ENCODE results near the gene DNMBP. TPM values are rescaled to one million over a fixed set of nuclear protein-coding genes. Genes with fewer than 3 reads are reported as not detected.

DNMBP gene
- total RNA-seq, 1 experiment from 2014 or later = 19.7 TPM

DNA sequence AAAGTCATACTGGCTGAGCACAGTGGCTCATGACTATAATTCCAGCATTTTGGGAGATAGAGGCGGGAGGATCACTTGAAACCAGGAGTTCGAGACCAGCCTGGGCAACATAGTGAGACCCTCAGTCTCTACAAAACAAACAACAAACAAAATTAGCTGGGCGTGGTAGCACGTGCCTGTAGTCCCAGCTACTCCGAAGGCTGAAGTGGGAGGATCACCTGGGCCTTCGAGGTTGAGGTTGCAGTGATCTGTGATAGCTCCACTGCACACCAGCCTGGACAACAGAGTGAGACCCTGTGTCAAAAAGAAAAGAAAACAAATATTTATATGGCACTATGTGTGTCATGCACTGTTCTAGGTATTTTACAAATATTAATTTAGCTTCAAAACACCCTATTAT is 94.3 kb downstream of the DNMBP start:
- Mint-ChIP-seq H3K27me3 (ENCODE audit: low read depth) (no peaks in the 10 kb centered on the region), H3K4me1 (peaks cover 69% of the 10 kb centered on the region), H3K4me3 (no peak overlapping the region), H3K9me3 (no peaks in the 10 kb centered on the region), H3K36me3 (peaks cover 4% of the 10 kb centered on the region; the same call in 1 of the 2 replicates), H3K27ac (peak overlapping the region; percentile 79; the same call in 1 of the 2 replicates)
- CTCF ChIA-PET = interaction anchor here (0.7 to 1.0 kb wide), 2 partner anchors 53 to 94 kb away, joined by 3 read pairs; partner anchors contain the start of gene DNMBP
- TF ChIP-seq USF1 (CRISPR knock-in tag; IDR thresholded peaks at IDR 0.05) (no peak), ZNF121 (CRISPR knock-in tag; IDR thresholded peaks at IDR 0.05) (peak; percentile 97)
- no peak for DNase-seq (ENCODE audit: low spot score)
- no peak for ATAC-seq
- POLR2A ChIA-PET = no interaction called here

DNA sequence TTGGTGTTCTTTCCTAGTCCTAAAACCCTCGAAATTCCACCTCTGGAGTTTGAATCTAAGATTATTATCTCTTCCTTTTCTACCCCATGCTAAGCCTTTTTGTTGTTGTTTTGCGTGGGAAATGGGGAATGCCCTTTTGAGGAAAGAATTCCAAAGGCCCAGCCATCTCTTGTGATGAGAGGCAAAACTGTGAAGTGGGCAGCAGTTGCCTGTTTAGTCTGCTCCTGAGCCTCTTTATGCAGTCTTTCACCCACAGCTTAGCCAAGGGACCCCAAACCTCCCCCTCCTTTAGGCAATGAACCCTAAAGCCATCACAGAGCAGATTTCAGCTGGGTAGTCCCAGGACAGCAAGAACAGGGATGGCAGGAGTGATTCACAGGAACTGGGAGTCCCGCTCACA is 95.5 kb downstream of the DNMBP start:
- POLR2A ChIA-PET = interaction anchor here (0.9 to 1.8 kb wide), 11 partner anchors 14 to 200 kb away, joined by 3 to 9 read pairs (median 5); partner anchors contain the start of gene DNMBP

DNA sequence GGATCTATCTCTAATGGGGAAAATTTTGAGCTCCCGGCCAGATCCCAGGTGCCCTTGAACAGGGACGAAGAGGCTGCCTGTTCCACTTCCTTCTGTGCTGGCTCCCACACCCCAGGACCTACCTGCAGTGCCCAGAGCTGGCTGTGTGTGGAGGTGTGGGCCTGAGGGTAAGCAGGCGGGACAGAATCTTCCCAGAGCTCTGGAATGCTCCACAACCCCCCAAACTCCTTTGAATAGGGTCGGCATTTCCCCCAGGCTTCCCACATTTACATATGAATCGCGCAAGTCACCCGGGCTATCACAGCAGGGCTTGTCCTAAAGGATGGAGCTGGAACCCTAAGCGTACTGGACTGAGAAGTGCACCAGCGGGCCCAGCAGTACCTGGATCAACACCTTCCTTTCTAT is 95.9 kb downstream of the DNMBP start:
- no peaks in the 10 kb centered on the region for H3K9me3 Mint-ChIP-seq
- peak overlapping the region; percentile 99 for H3K4me3 Mint-ChIP-seq
- ATAC-seq (peak; percentile 96), DNase-seq (ENCODE audit: low spot score) (peak; percentile 88)
- H3K27me3 Mint-ChIP-seq (ENCODE audit: low read depth) = no peaks in the 10 kb centered on the region
- CTCF ChIA-PET = interaction anchor here (0.6 to 4.7 kb wide), 18 partner anchors 10 to 1034 kb away, joined by 3 to 54 read pairs (median 6); partner anchors contain the start of genes DNMBP and SCD
- peak overlapping the region; percentile 99 for H3K27ac Mint-ChIP-seq
- H3K36me3 Mint-ChIP-seq = peaks cover 10% of the 10 kb centered on the region
- POLR2A ChIA-PET = interaction anchor here (0.9 to 1.8 kb wide), 13 partner anchors 14 to 460 kb away, joined by 3 to 9 read pairs (median 5); partner anchors contain the start of gene DNMBP
- H3K4me1 Mint-ChIP-seq = peaks cover 65% of the 10 kb centered on the region
- TF ChIP-seq ZNF121 (CRISPR knock-in tag; IDR thresholded peaks at IDR 0.05) = 0 out of 2 replicates have a peak, but pooled peaks have one; percentile 38
- 0 out of 2 replicates have a peak, but pooled peaks have one; percentile 37 for TF ChIP-seq PRRX2 (CRISPR knock-in tag; IDR thresholded peaks at IDR 0.05)
- TF ChIP-seq CREM (CRISPR knock-in tag; IDR thresholded peaks at IDR 0.05) = 0 out of 2 replicates have a peak, but pooled peaks have one; percentile 63
- 0 out of 2 replicates have a peak, but pooled peaks have one; percentile 19 for TF ChIP-seq ZNF512 (CRISPR knock-in tag; IDR thresholded peaks at IDR 0.05; ENCODE audit: borderline replicate concordance)
- no peak for TF ChIP-seq ARID4B (CRISPR knock-in tag; IDR thresholded peaks at IDR 0.05; ENCODE audit: borderline replicate concordance)
- TF ChIP-seq ELF4 (CRISPR knock-in tag; IDR thresholded peaks at IDR 0.05; ENCODE audit: low read depth) = no peak
- TF ChIP-seq TEAD1 (CRISPR knock-in tag; IDR thresholded peaks at IDR 0.05) = peak; percentile 97
- 0 out of 2 replicates have a peak, but pooled peaks have one; percentile 72 for TF ChIP-seq ZBTB43 (CRISPR knock-in tag; IDR thresholded peaks at IDR 0.05)
- TF ChIP-seq TEAD4 (CRISPR knock-in tag; IDR thresholded peaks at IDR 0.05) = peak; percentile 40; the same call in 1 of the 2 replicates

More for the DNA sequence above, 95.5 kb downstream of the DNMBP start:
- Mint-ChIP-seq H3K4me1 (peaks cover 69% of the 10 kb centered on the region), H3K9me3 (no peaks in the 10 kb centered on the region), H3K36me3 (peaks cover 6% of the 10 kb centered on the region), H3K27ac (peak overlapping the region; percentile 99), H3K4me3 (peak overlapping the region; percentile 99), H3K27me3 (ENCODE audit: low read depth) (no peaks in the 10 kb centered on the region)
- TF ChIP-seq CDX4 (CRISPR knock-in tag; IDR thresholded peaks at IDR 0.05; ENCODE audit: borderline replicate concordance) (no peak), ZNF232 (CRISPR knock-in tag; IDR thresholded peaks at IDR 0.05) (no peak)
- TF ChIP-seq, protein P1, sequence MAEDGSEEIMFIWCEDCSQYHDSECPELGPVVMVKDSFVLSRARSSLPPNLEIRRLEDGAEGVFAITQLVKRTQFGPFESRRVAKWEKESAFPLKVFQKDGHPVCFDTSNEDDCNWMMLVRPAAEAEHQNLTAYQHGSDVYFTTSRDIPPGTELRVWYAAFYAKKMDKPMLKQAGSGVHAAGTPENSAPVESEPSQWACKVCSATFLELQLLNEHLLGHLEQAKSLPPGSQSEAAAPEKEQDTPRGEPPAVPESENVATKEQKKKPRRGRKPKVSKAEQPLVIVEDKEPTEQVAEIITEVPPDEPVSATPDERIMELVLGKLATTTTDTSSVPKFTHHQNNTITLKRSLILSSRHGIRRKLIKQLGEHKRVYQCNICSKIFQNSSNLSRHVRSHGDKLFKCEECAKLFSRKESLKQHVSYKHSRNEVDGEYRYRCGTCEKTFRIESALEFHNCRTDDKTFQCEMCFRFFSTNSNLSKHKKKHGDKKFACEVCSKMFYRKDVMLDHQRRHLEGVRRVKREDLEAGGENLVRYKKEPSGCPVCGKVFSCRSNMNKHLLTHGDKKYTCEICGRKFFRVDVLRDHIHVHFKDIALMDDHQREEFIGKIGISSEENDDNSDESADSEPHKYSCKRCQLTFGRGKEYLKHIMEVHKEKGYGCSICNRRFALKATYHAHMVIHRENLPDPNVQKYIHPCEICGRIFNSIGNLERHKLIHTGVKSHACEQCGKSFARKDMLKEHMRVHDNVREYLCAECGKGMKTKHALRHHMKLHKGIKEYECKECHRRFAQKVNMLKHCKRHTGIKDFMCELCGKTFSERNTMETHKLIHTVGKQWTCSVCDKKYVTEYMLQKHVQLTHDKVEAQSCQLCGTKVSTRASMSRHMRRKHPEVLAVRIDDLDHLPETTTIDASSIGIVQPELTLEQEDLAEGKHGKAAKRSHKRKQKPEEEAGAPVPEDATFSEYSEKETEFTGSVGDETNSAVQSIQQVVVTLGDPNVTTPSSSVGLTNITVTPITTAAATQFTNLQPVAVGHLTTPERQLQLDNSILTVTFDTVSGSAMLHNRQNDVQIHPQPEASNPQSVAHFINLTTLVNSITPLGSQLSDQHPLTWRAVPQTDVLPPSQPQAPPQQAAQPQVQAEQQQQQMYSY (CRISPR knock-in tag; IDR thresholded peaks at IDR 0.05) = peak; percentile 7; the same call in 1 of the 2 replicates
- ATAC-seq = peak; percentile 9
- no peak for DNase-seq (ENCODE audit: low spot score)
- CTCF ChIA-PET = interaction anchor here (0.6 to 4.7 kb wide), 16 partner anchors 9 to 1035 kb away, joined by 3 to 54 read pairs (median 6); partner anchors contain the start of genes DNMBP and SCD
